Hematopoietic multipotent progenitor cell treated with erythropoietin and hydrocortisone succinate and interleukin-3 and kit ligand, for 15 days (in vitro differentiated cells): ENCODE measurements around the gene GPC6.

Experiments used
- DNase-seq: peaks from one replicate; pipeline ENCODE4 v3.0.0-alpha.2; 2015; ENCODE audit warnings: low spot score

The GPC6 gene

GRCh38 chr13:94115054-94115453 is 888.4 kb downstream of the GPC6 start:
- DNase-seq: no peak

GRCh38 chr13:94119360-94119936 is 892.8 kb downstream of the GPC6 start:
- no peak for DNase-seq

DNA sequence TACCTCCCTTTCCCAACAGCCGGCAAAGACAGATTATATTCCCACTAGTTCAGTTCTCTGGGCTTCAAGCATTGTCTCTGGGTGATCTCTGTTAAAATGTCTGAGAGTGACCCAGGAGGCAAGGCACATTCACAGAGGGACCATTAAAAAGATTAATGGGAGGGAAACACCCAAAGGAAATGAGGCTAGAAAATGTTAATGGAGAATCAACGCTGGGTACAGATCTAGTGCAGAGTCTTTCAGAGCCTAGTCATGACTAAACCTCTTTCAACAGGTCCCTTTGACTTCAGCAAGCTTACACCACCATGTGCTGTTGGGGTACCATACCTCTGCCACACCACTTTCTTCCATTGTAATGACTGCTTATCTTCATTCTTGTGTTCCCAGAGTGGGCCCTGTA is 894.3 kb downstream of the GPC6 start:
- DNase-seq: no peak

DNA sequence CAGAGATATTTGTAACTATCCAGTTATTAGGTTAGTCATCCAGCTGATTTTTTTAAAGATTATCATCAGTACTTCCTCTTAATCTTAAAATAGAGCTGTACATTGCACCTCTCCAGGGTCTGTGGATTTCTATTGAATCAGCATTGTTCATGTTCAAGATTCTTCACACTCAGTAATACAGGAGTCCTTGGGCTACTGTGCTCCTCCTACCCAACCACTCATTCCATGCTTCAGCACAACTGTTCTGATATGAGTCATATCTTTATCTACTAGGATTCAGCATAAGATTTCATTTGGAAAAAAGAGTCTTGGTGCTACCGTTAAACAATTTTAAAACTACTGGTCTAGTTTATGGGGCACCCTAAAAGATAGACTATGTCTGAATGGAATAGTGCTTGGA is 895.1 kb downstream of the GPC6 start:
- no peak for DNase-seq

DNA sequence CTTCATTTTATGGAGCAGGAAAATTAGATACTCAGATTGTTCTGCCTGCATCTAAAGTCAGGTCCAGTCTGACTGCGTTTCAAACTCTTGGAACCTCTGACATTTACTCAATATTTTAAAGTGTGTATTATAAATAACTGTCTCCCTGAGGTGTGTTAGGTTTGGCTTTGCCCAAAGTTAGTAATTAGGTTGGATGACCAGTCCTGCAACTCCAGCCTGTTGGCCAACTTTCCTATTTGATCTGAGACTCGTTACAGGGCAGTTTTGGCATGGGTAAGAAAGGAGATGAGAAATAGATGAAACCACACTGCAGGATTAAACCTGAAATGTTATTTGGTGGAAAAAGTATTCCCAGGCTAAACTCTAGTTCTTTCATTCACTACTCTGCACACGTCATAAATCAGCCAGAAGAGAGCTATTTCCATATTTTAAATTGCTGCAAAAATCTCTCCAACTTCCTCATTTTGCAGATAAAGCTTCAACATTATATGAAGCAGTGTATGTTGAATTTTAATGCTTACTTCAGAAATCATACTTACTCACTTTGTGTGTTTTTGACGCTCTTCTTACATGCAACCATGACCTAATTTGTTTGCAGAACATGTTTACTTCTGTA is 895.8 kb downstream of the GPC6 start:
- no peak for DNase-seq

GRCh38 chr13:94123557-94123956 is 897.0 kb downstream of the GPC6 start:
- DNase-seq: no peak

DNA sequence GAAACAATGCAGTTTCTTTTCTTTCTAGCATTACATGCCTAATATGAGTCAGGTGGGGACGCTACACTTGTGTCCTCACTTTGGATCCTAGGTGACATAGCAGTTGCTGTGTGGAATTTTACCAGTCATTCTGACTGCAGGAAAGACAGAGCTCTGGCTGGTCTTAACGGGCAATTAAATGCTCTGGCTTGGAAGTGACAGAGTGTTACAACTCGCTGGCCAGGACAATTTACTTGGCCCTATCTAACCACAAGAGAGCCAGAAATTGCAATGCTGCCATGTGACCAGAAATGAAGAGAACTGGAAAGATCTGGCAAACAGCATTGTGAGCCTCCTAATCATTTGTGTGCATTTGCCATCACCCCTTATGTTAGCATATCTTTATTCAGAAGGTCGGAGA is 901.8 kb downstream of the GPC6 start:
- no peak for DNase-seq

DNA sequence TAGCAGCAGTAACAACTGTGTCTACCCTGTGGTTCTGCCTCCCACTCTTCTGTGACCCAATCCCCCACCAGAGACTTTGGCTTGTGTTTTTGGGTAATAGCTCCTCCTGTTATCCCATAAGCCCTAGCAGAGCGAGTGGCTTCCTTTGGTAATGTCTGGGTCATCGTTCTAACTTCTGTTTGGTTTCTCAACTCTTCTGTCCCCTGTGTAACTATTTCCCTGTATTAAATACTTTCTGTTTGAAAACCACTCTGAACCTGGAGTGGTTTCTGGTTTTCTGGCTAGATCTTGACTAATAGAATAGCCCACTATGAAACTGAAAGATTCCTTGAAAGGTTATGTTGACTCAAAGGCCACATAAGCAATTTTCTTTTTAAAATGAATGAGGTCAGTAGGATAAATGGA is 902.9 kb downstream of the GPC6 start:
- DNase-seq: no peak

- no peak for DNase-seq
Observed at GRCh38 chr13:94138831-94139230, 912.2 kb downstream of the GPC6 start.

DNA sequence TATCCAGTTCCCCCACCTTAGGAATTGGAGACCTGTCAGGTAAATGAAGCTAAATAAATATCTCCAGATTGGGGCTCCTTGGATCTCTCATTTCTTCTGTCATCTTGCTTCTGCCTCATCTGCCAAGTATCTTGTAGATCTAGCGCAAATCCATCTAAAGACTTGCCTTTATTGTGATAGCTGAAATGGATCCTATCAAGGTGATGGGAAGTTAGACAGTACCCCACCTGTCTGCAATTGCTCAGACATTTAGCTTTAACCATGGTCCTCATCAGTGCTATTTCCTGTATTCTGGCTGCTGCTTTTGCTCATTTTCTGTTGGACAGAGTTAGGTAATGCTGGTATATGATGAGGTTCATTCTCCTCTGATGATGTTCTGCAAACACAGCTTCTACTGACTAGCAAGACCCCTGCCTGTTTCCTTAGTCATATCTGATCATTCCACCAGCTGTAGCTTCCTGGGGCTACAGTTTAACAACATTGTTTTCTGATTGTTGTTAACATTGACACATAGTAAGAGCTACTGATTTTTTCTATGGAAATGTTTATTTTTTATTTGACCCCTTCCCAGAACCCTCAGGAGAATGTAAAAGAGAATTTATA is 912.9 kb downstream of the GPC6 start:
- DNase-seq: no peak

- no peak for DNase-seq
Observed at GRCh38 chr13:94140027-94140426, 913.4 kb downstream of the GPC6 start.

- DNase-seq: no peak
Observed at GRCh38 chr13:94140511-94140910, 913.9 kb downstream of the GPC6 start.

DNA sequence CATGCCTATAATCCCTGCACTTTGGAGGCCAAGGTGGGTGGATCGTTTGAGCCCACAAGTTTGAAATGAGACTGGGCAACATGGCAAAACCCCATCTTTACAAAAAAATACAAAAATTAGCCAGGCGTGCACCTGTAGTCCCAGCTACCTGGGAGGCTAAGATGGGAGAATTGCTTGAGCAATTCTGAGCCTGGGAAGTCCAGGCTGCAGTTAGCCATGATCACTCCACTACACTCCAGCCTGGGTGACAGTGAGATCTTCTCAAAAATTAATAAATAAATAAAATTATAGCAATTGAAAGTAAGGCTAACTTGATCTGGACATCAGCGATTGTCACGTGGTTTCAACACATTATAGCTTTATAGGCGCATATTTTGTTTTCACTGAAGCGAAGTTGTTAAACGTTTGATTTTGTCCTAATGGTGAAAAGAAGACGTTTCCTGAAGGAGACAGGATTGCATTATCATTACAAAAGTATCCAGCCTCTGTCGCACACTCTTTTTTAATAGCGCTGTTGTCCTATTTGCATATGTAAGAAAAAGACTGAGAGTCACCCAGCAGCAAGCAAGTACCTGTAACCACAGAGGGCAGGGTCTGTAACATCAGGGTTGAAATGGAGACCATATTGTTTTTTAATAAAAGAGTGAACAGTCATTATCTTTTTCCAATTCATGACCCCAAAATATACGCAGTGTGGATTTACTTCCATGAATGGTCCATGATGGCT is 917.2 kb downstream of the GPC6 start:
- no peak for DNase-seq

DNA sequence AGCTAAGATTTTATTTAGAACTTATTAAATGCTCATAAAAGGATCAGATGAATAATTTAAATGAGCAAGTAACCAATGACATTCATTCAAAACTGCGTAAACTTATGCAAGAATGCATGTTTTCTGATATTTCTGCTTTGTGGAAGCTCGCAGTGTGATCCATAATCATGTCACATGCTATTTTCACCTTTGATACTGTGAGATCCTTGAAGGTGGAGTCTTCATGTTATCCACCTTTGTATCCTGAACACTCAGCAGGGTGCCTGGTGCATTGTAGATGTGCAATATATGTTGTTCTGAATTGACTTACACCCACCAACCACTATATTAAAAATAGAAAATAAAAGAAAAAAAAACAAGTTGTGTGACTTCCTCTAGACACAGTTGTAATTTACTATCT is 919.4 kb downstream of the GPC6 start:
- DNase-seq: no peak

DNA sequence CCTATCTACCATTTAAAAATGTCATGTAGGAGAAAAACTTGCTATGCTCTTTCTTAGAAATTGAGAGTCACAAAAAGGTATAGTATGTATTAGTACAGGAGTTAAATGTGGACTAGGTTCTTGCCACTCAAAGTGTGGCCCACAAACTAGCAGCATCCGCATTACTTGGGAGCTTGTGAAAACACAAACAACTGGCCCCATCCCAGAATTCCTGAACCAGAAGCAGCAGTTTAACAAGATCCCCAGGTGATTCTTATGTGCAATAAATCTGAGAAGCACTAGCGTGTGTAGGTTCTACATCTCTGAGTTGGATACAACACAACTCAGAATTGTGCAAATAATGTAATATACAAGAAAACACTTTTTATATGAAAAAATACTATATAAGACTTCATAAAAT is 927.0 kb downstream of the GPC6 start:
- no peak for DNase-seq

DNA sequence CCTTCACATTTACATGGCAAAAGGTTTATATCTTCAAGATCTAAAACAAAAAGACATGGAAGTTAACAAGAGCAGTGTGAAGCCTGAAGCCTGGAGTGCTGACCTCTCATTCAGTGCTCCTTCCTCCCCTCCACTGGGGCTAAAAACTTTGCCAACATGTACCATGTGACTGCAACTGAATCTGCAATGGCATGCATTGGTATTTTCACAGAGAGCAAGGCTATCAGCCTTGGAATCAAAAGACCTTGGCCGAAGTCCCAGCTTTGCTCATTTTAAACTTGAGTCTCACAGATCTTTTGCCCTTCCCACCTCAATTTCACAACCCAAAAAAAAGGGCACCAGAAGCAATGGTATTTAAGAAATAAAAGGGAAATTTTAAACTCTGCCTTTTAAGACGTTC is 927.8 kb downstream of the GPC6 start:
- DNase-seq: no peak

DNA sequence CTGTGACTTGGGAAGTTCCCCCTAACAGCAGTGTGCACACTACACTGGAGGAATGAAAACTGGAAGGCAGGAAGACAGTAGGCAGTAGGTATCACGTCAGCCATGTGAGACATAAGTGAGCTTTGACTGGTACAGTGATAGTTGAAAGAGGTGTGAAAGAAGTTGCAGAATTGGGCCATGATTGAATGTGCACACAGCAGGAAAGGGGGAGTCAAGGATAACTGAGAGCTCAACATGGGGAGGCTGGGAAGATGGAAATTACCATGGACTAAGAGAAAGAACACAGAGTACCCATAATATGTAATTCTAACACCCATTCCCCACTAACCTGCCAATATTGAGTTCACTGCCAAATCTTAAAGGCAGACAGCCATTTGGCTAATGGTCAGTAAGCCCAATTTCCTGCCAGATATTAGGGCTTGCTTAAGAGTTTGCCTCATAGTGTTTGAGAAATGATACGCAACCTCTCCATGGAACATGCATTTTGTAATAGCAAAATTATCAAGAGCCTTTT is 931.2 kb downstream of the GPC6 start:
- DNase-seq: no peak

DNA sequence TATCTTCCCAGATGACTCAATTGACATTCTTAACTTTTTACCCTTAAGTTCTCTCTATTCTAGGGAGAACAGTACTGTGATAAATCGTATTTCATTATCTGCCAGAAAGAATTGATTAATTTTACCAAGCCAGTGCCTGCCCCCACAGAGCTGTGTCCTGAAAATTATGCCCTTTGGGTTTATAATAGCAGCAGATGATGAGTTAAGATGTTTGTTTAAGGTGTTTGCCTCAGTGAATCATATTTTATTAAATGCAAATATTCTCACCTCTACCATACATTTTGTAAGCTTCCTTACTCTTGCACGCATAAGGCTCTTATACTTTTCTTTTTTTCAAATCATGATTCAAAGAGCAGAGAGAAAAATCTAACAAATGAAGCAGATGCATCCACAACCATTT is 934.3 kb downstream of the GPC6 start:
- DNase-seq: no peak

GRCh38 chr13:94162289-94162688 is 935.7 kb downstream of the GPC6 start:
- no peak for DNase-seq

DNA sequence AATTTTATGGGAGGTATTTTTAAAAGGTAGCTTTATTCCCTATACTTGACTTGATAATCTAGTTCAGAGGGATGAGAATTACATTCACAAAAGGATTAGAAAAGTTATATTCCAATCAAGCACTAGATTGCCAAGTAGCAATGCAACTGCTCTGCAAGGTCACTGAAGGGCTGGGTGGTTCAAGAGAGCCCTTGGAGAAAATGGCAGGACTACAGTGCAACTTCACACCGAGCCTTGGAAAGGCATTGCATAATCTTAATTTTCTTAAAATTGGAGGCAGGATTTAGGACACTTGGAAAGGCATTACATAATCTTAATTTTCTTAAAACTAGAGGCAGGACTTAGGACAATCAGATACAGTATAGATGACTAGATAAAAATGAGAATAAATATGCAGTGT is 936.9 kb downstream of the GPC6 start:
- DNase-seq: no peak

GRCh38 chr13:94168783-94169453 is 942.3 kb downstream of the GPC6 start:
- no peak for DNase-seq

- no peak for DNase-seq
Observed at GRCh38 chr13:94169454-94170144, 943.0 kb downstream of the GPC6 start.
